Measurements from ENCODE around the gene CHEK2.

- TF ChIP-seq, protein P1, sequence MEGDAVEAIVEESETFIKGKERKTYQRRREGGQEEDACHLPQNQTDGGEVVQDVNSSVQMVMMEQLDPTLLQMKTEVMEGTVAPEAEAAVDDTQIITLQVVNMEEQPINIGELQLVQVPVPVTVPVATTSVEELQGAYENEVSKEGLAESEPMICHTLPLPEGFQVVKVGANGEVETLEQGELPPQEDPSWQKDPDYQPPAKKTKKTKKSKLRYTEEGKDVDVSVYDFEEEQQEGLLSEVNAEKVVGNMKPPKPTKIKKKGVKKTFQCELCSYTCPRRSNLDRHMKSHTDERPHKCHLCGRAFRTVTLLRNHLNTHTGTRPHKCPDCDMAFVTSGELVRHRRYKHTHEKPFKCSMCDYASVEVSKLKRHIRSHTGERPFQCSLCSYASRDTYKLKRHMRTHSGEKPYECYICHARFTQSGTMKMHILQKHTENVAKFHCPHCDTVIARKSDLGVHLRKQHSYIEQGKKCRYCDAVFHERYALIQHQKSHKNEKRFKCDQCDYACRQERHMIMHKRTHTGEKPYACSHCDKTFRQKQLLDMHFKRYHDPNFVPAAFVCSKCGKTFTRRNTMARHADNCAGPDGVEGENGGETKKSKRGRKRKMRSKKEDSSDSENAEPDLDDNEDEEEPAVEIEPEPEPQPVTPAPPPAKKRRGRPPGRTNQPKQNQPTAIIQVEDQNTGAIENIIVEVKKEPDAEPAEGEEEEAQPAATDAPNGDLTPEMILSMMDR (conservative IDR thresholded peaks at IDR 0.05), result no peak
- TF ChIP-seq ZFX (IDR thresholded peaks at IDR 0.05), result no peak
Measured at GRCh38 chr22:28702891-28703290, 38.7 kb downstream of the CHEK2 start.

Data from C4-2B (cell line).